HepG2 (cell line): Measurements from ENCODE around the gene ZFAND3. TPM values are rescaled to one million over a fixed set of nuclear protein-coding genes. Genes with fewer than 3 reads are reported as not detected.
A peak's percentile ranks its signal among the peaks of the same experiment; 100 is the strongest.

Experiments used
- ATAC-seq: fragments of 200-7000 bp; cut with Tn5 transposase; 3 replicates; pipeline ENCODE4 v1.9.1; 2020; ENCODE audit warnings: mild to moderate bottlenecking, moderate library complexity
- BruUV-seq: library from RNA; stranded (reverse); fragments of 400-500 nt; replicated peaks from 2 replicates; lab custom pipeline; 2021; lab: Mats Ljungman, UMichigan
- CTCF ChIA-PET: fragments of 300-600 bp; formaldehyde crosslinking; extraction: SDS; loops from one replicate; lab custom pipeline; 2021; ENCODE audit warnings: low total read pairs, inconsistent platforms, low intra/inter-chr PET ratio; lab: Yijun Ruan, JAX
- POLR2A ChIA-PET: fragments of 350-600 bp; sonication (Branson Sonifier 250); formaldehyde crosslinking; loops from one replicate; lab custom pipeline; 2020; ENCODE audit warnings: antibody characterized with exemption, inconsistent platforms; lab: Yijun Ruan, JAX
- DNase-seq: peaks from one replicate; pipeline ENCODE4 v3.0.0-alpha.2; 2015; ENCODE audit warnings: low spot score
- FAIRE-seq: peaks from 3 replicates; lab custom pipeline; 2011; peaks lifted over from hg19 to GRCh38; lab: Jason Lieb, UNC
- H2AFZ ChIP-seq: one replicate; pipeline ENCODE4 v1.6.1; 2011; ENCODE audit warnings: low read length, inconsistent platforms
- H3K27ac ChIP-seq: fragments of 300-600 bp; 3 replicates; pipeline ENCODE4 v1.8.0; 2011; ENCODE audit warnings: mixed run types, mild to moderate bottlenecking, mixed read lengths, low read length, inconsistent platforms; ENCODE audit not compliant: insufficient read depth; ENCODE audit errors: extremely low read length
- H3K27me3 ChIP-seq, 2 experiments: fragments of 200-600 bp in 1 of 2; 2 replicates in 1 of 2; 3 replicates in 1 of 2; pipeline versions ENCODE4 v1.6.0 to v1.8.0; 2011; ENCODE audit warnings: low read length in 2 of 2, mild to moderate bottlenecking in 2 of 2, moderate library complexity in 2 of 2, inconsistent platforms in 1 of 2; ENCODE audit not compliant: insufficient read depth in 2 of 2, control insufficient read depth in 1 of 2
- H3K36me3 ChIP-seq, 2 experiments: fragments of 200-600 bp in 1 of 2; replicated peaks in 1 of 2; 2 replicates in 1 of 2; 3 replicates in 1 of 2; pipeline versions ENCODE4 v1.5.1 to v1.8.0; 2011; ENCODE audit warnings: low read length in 2 of 2, inconsistent platforms in 1 of 2; ENCODE audit not compliant: insufficient read depth in 2 of 2, control insufficient read depth in 1 of 2
- H3K4me1 ChIP-seq: 2 replicates; pipeline ENCODE4 v1.5.1; 2012; ENCODE audit warnings: low read length, inconsistent platforms; ENCODE audit not compliant: insufficient read depth
- H3K4me2 ChIP-seq: 2 replicates; pipeline ENCODE4 v1.6.0; 2011; ENCODE audit warnings: low read depth, low read length, inconsistent platforms
- H3K4me3 ChIP-seq, 3 experiments: fragments of 200-600 bp in 1 of 3; sonication (generic), shearing (Covaris generic) in 1 of 3; replicated peaks in 1 of 3; 2 replicates each; pipeline ENCODE4 v1.5.1; 2011 to 2016; ENCODE audit warnings: low read length in 3 of 3, inconsistent platforms in 2 of 3, low read depth in 2 of 3, mild to moderate bottlenecking in 2 of 3, control low read depth in 1 of 3, mixed read lengths in 1 of 3; ENCODE audit not compliant: insufficient read depth in 1 of 3
- H3K79me2 ChIP-seq: one replicate; pipeline ENCODE4 v1.6.1; 2011; ENCODE audit warnings: low read length, inconsistent platforms; ENCODE audit not compliant: insufficient read depth
- H3K9ac ChIP-seq: 2 replicates; pipeline ENCODE4 v1.6.0; 2011; ENCODE audit warnings: mild to moderate bottlenecking, low read depth, low read length, inconsistent platforms; ENCODE audit not compliant: insufficient read depth
- H3K9me3 ChIP-seq: 2 replicates; pipeline ENCODE4 v1.5.1; 2012; ENCODE audit warnings: mild to moderate bottlenecking, low read length
- H4K20me1 ChIP-seq: 2 replicates; pipeline ENCODE4 v1.6.0; 2011; ENCODE audit warnings: inconsistent platforms, mild to moderate bottlenecking, low read length, moderate library complexity; ENCODE audit not compliant: insufficient read depth
- CEBPB ChIP-seq: IDR thresholded peaks from 2 replicates; pipeline ENCODE4 v1.6.1; 2011; ENCODE audit warnings: low read depth, low read length, improper control_type of control experiment, borderline replicate concordance
- ELF4 ChIP-seq: sonication (generic); formaldehyde crosslinking; IDR thresholded peaks from 2 replicates; pipeline ENCODE4 v1.5.0; 2020; ENCODE audit warnings: missing genetic modification reagents, mild to moderate bottlenecking, moderate library complexity, borderline replicate concordance
- GATAD1 ChIP-seq: IDR thresholded peaks from 2 replicates; pipeline ENCODE4 v1.6.1; 2016; ENCODE audit warnings: missing genetic modification reagents, missing compliant biosample characterization
- MAFF ChIP-seq: IDR thresholded peaks from 2 replicates; pipeline ENCODE4 v1.6.1; 2011; ENCODE audit warnings: low read depth, low read length, improper control_type of control experiment
- MAFK ChIP-seq, 2 experiments: IDR thresholded peaks in 1 of 2; conservative IDR thresholded peaks in 1 of 2; 2 replicates each; pipeline ENCODE4 v1.6.1; 2011; ENCODE audit warnings: improper control_type of control experiment in 2 of 2, low read length in 2 of 2
- MIER2 ChIP-seq: IDR thresholded peaks from 2 replicates; pipeline ENCODE4 v1.6.1; 2016; ENCODE audit warnings: missing biosample characterization, missing genetic modification reagents
- SIN3B ChIP-seq: fragments of 150-350 bp; IDR thresholded peaks from 2 replicates; pipeline ENCODE4 v1.6.1; 2014; ENCODE audit warnings: low read length
- WGBS: methylation state at CpG from one replicate; pipeline ENCODE4 v1.1.6; 2017; ENCODE audit warnings: low lambda C conversion rate; 5-methylcytosine and 5-hydroxymethylcytosine counted together
- in situ Hi-C: cut with HindIII; loops from 2 replicates; pipeline ENCODE4 v1.10.0; 2017; ENCODE audit warnings: low pct_unique_long_range_greater_than_20kb; ENCODE audit not compliant: extremely low pct_ligation_motif_present
- intact Hi-C: fragments of 100-400 bp; cut with micrococcal nuclease; formaldehyde crosslinking; loops from one replicate; pipeline ENCODE4 v1.10.0; 2022; ENCODE audit not compliant: unreplicated experiment
- polyA plus RNA-seq, 8 experiments: library from polyadenylated mRNA; depleted of rRNA in 3 of 8; stranded (reverse) in 7 of 8; unstranded in 1 of 8; fragments of >200 nt; fragmentation: Illumina TruSeq in 4 of 8; extraction: Trizol in 4 of 8; gene quantifications; 2 replicates each; pipeline versions ENCODE4 v1.2.1 to v1.2.3, GENCODE V29; 2011 to 2016; ENCODE audit warnings: low read depth in 4 of 8, missing spikeins in 1 of 8, mixed read lengths in 1 of 8; ENCODE audit not compliant: insufficient read depth in 1 of 8
- total RNA-seq, 5 experiments: library from RNA; depleted of rRNA; stranded (reverse); fragments of >200 nt; fragmentation: Illumina TruSeq; extraction: Trizol; gene quantifications; 2 replicates each; pipeline ENCODE4 v1.2.3, GENCODE V29; 2016; ENCODE audit warnings: low read depth in 1 of 5
- TF ChIP-seq, protein P1 (sequence below): sonication (generic); formaldehyde crosslinking; IDR thresholded peaks from 2 replicates; pipeline ENCODE4 v1.5.0; 2020; ENCODE audit warnings: missing genetic modification reagents
- TF ChIP-seq, protein P2 (sequence below): sonication (generic); formaldehyde crosslinking; IDR thresholded peaks from 2 replicates; pipeline ENCODE4 v1.4.0; 2020; ENCODE audit warnings: missing genetic modification reagents

ZFAND3 gene
- total and polyA plus RNA-seq, 2 of the 13 experiments (the other 11 are each of a cell fraction or from before 2014, with no cell fraction given) = 16.4 to 17.1 TPM

DNA sequence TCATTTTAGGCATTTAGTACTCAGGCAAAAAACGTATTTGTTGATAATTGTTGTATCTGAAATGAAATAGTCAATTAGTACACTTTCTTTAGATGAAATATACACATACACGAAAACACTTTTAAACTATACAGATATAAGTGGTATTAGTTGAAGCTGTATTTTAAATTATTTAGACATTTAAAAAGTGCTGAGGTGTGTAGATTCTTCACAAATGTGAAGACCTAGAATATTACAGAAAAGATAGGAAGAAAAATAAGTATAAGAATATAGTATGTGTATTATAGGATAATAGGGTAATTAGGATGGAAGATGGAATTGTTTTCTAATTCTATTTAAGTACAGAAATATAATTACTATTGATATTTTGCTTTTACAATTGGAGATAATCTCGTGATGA is 4.6 kb downstream of the ZFAND3 start (continued):
- TF ChIP-seq, protein P1, sequence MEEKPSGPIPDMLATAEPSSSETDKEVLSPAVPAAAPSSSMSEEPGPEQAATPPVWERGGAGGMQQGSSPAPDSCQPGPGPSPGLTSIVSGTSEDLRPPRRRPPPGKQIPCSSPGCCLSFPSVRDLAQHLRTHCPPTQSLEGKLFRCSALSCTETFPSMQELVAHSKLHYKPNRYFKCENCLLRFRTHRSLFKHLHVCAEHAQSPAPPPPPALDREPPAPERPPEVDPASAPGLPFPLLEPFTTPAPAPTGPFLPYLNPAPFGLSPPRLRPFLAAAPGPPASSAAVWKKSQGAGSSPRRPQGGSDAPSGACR (CRISPR knock-in tag) = no peak
- no peak for TF ChIP-seq SIN3B
- peak; percentile 44; the same call in 1 of the 2 replicates for TF ChIP-seq MAFF
- TF ChIP-seq CEBPB = no peak
- TF ChIP-seq MAFK (conservative IDR thresholded peaks at IDR 0.05 in 1 of 2, IDR thresholded peaks at IDR 0.05 in 1 of 2; ENCODE audit: low read length in 2 of 2) = peak; percentile 28 to 76; a peak in 2 of 4 replicates
- 0 out of 2 replicates have a peak, but pooled peaks have one; percentile 4 for TF ChIP-seq ELF4 (CRISPR knock-in tag)
- TF ChIP-seq GATAD1 (CRISPR knock-in tag) = no peak

DNA sequence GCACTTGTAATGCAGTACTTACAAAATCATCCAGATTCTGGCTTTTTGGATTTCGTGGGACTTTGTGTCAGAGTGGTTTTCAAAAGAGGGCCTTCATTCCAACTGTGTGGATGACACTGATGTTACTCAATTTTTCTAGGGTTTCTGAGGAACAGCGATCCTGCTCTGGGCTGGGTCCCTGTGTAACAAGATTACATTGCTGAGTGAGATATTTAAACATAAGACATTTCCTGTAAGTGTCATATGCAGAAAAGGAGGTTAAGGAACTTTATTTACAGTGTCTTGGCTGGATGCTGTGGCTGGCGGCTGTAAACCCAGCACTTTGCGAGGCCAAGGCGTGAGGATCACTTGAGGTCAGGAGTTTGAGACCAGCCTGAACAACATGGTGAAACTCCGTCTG is 6.7 kb downstream of the ZFAND3 start:
- FAIRE-seq (no peak), DNase-seq (no peak), ATAC-seq (no peak)
- H4K20me1 ChIP-seq = peaks cover 52% of the 10 kb centered on the region
- in situ Hi-C loops = no loop called here
- 93% methylated on average over 6 of the region's 6 CpGs for WGBS
- no peaks in the 10 kb centered on the region for H3K27me3 ChIP-seq
- no peak overlapping the region for H3K4me3 ChIP-seq
- no peaks in the 10 kb centered on the region for H3K9me3 ChIP-seq
- no peak overlapping the region for H3K27ac ChIP-seq
- peaks cover 98% of the 10 kb centered on the region for H3K79me2 ChIP-seq
- no peak overlapping the region for H3K9ac ChIP-seq
- intact Hi-C loops = no loop called here
- peaks cover 56% of the 10 kb centered on the region for H3K4me1 ChIP-seq
- no TSS peak for BruUV-seq
- H3K36me3 ChIP-seq = no peaks in the 10 kb centered on the region; a peak in 1 of 5 replicates
- POLR2A ChIA-PET = interaction anchor here (1.9 kb wide), 1 partner anchor 19 kb away, joined by 8 read pairs; no protein-coding TSS in a partner anchor
- H3K4me2 ChIP-seq = no peak overlapping the region
- no peak for TF ChIP-seq MIER2 (CRISPR knock-in tag)
- TF ChIP-seq, protein P2, sequence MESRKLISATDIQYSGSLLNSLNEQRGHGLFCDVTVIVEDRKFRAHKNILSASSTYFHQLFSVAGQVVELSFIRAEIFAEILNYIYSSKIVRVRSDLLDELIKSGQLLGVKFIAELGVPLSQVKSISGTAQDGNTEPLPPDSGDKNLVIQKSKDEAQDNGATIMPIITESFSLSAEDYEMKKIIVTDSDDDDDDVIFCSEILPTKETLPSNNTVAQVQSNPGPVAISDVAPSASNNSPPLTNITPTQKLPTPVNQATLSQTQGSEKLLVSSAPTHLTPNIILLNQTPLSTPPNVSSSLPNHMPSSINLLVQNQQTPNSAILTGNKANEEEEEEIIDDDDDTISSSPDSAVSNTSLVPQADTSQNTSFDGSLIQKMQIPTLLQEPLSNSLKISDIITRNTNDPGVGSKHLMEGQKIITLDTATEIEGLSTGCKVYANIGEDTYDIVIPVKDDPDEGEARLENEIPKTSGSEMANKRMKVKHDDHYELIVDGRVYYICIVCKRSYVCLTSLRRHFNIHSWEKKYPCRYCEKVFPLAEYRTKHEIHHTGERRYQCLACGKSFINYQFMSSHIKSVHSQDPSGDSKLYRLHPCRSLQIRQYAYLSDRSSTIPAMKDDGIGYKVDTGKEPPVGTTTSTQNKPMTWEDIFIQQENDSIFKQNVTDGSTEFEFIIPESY (CRISPR knock-in tag) = peak; percentile 31; the same call in 1 of the 2 replicates
- CTCF ChIA-PET = no interaction called here
- H2AFZ ChIP-seq = no peak overlapping the region
